Skeletal muscle satellite cell (primary cell): Measurements from ENCODE around the gene RPH3AL.

ENCODE experiments used
- H3K27me3 ChIP-seq: 2 replicates; pipeline ENCODE4 v1.7.0; 2013; ENCODE audit warnings: low read length; ENCODE audit not compliant: control insufficient read depth, insufficient read depth
- H3K36me3 ChIP-seq: 2 replicates; pipeline ENCODE4 v1.7.0; 2013; ENCODE audit warnings: mild to moderate bottlenecking, control low read depth, low read length; ENCODE audit not compliant: insufficient read depth
- H3K4me1 ChIP-seq: 2 replicates; pipeline ENCODE4 v1.7.0; 2013; ENCODE audit warnings: low read length; ENCODE audit not compliant: control insufficient read depth, insufficient read depth
- H3K4me2 ChIP-seq: 2 replicates; pipeline ENCODE4 v1.7.0; 2013; ENCODE audit warnings: mild to moderate bottlenecking, low read length
- H3K4me3 ChIP-seq: 2 replicates; pipeline ENCODE4 v1.7.0; 2013; ENCODE audit warnings: low read length
- H3K9ac ChIP-seq: 2 replicates; pipeline ENCODE4 v1.7.0; 2013; ENCODE audit warnings: mild to moderate bottlenecking, low read depth, low read length, moderate library complexity
- H3K9me3 ChIP-seq: replicated peaks from 2 replicates; pipeline ENCODE4 v1.7.0; 2013; ENCODE audit warnings: mild to moderate bottlenecking, control low read depth, low read length

The RPH3AL gene

DNA sequence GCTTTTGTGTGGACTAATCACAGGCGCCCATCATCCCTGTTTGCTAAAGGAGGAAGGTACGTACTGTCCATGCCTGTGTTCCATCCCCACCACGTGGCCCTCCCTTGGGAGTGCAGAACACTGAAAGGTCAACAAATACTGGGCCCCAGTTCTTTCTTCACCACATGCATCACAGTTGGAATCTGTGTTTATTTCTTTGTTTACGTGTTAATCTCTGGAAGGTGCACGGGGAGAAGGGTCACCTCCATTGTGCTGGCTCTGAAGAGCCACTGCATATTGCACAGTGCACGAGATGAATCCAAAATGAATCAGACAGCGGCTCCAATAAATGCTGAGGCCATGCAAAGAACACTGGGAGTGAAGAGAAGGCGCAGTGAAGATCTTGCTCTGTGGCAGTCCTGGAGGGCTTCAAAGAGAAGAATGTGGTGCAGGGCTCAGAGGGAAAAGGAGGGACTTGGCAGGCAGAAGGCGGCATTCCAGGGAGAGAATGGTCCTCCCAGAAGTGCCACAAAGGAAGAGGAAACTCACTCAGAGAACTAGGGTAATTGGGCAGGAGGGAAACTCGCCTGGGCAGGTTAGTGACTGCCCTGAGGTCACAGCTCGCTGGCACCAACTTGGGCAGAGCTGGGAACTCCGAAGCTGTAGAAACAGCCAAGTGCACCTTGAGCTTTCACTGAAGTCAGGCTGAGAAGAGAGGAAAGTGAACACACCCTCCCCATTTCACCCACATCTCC is 3.7 kb downstream of the RPH3AL start:
- no peaks in the 10 kb centered on the region for H3K9me3 ChIP-seq
- no peaks in the 10 kb centered on the region for H3K36me3 ChIP-seq
- no peak overlapping the region for H3K4me2 ChIP-seq
- H3K9ac ChIP-seq, result no peak overlapping the region
- no peak overlapping the region for H3K4me3 ChIP-seq
- H3K27me3 ChIP-seq, result no peaks in the 10 kb centered on the region
- peaks cover 28% of the 10 kb centered on the region for H3K4me1 ChIP-seq

DNA sequence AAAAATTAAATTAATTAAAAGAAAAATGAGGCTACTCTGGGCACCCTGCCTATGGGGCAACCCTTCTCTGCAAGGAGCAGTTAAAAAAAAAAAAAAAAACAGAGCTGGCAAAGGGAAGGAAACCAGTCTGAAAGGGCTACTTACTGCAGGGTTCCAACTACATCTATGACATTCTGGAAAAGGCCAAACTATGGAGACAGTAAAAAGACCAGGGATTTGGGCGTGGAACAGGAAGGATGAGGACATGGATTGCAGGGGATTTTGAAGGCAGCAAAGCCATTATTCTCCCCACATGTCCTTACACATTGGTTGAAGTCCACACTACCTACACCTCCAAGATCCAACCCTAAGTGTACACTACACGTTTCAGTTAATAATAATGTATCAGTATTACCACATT is 4.6 kb downstream of the RPH3AL start:
- H3K27me3 ChIP-seq, result peaks cover 4% of the 10 kb centered on the region
- H3K36me3 ChIP-seq, result no peaks in the 10 kb centered on the region
- H3K4me2 ChIP-seq, result no peak overlapping the region
- H3K4me1 ChIP-seq, result peaks cover 24% of the 10 kb centered on the region
- H3K4me3 ChIP-seq, result no peak overlapping the region
- no peaks in the 10 kb centered on the region for H3K9me3 ChIP-seq
- no peak overlapping the region for H3K9ac ChIP-seq

DNA sequence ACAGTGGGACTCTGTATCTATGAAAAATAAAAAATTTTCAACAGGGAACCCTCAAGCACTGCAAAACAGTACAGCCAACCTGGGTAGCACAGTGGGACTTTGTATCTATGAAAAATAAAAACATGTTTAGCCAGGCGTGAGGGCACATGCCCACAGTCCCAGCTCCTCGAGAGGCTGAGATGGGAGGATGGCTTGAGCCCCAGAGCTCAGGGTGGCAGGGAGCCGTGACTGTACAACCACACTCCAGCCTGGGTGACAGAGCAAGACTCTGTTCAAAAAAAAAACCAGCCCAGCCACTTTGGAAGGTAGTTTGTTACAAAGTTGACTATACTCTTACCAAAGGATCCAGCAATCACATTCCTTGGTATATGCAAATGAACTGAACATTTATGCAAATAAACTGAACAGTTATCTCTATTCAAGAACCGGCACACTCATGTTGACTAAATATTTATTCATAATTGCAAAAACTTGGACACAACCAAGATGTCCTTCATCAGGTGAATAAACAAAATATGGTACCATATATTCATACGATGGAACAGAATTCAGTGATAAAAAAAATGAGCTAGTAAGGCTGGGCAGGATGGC is 5.2 kb downstream of the RPH3AL start:
- Histone ChIP-seq H3K4me1 (peaks cover 18% of the 10 kb centered on the region), H3K4me2 (no peak overlapping the region), H3K9me3 (no peaks in the 10 kb centered on the region), H3K27me3 (peaks cover 5% of the 10 kb centered on the region), H3K36me3 (no peaks in the 10 kb centered on the region), H3K9ac (no peak overlapping the region), H3K4me3 (no peak overlapping the region)

DNA sequence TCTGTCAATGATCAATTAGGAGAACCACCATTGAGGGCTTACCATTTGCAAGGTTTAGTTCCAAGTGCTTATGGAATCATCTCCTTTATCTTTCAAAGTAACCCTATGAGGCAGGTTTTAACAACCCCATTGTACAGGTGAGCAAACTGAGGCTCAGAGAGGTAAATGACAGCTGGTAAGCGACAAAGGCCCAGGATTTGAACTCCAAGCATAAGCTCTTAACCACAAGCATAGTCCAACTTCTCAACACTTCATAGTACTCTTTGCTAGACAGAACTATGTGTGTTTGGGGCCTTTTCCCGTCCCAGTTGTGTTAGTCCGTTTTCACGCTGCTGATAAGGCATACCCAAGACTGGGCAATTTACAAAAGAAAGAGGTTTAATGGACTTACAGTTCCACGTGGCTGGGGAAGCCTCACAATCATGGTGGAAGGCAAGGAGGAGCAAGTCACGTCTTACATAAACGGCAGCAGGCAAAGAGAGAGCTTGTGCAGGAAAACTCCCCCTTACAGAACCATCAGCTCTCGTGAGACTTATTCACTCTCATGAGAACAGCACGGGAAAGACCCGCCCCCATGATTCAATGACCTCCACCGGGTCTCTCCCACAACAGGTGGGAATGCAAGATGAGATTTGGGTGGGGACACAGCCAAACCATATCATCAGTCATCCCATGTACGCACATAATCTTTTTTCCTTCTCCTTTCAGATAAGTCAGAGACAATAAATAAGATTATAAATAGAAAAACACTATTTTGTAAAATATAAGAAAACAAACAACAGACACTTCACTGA is 6.4 kb downstream of the RPH3AL start:
- Histone ChIP-seq H3K36me3 (no peaks in the 10 kb centered on the region), H3K4me3 (no peak overlapping the region), H3K4me1 (peaks cover 13% of the 10 kb centered on the region)

DNA sequence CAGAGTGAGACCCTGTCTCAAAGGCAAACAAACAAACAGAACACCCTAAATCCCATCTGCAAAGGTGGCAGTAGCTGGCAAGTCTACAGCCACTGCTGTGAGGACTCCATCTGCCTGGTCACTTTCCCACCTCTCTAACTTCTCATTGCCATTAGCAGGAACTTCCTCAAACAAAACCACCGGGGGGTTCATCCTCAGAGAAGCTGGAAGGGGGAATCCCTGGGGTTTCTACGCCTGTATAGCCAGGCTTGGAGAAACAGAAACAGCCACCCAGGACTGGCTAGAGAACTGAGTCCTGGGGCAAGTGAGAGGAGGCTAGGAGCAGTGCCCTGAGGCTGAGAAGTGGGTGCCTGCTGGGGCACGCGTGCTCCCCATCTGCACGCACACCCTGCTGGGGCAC is 7.3 kb downstream of the RPH3AL start:
- Histone ChIP-seq H3K9me3 (no peaks in the 10 kb centered on the region), H3K4me1 (peaks cover 3% of the 10 kb centered on the region), H3K4me2 (no peak overlapping the region), H3K27me3 (peaks cover 9% of the 10 kb centered on the region), H3K4me3 (no peak overlapping the region), H3K9ac (no peak overlapping the region), H3K36me3 (no peaks in the 10 kb centered on the region)

More for the DNA sequence above, 6.4 kb downstream of the RPH3AL start:
- peaks cover 7% of the 10 kb centered on the region for H3K27me3 ChIP-seq
- no peak overlapping the region for H3K9ac ChIP-seq
- H3K4me2 ChIP-seq, result no peak overlapping the region
- no peaks in the 10 kb centered on the region for H3K9me3 ChIP-seq

DNA sequence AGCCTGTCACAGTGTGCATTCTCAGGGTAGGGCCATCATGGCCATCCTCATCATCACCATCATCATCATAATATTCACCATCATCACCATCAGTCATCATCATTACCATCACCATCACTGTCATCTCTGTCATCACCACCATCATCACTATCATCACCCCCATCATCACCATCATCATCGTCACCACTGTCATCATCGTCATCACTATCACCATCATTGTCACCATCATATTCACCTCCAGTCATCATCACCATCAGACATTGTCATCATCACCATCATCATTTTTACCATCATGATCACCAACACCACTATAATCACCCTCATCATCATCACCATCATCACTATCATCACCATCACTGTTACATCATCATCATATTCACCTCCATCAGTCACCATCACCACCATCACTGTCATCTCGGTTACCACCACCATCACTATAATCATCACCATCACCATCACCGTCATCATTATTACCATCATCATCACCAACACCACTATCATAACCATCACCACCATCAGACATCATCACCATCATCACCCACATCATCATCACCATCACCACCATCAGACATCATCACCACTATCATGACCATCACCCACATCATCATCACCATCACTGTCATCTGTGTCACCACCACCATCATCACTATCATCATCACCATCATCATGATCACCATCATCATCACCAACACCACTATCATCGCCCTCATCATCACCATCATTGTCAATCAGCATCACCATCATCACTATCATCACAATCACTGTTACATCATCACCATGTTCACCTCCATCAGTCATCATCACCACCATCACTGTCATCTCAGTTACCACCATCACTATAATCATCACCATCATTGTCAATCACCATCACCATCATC is 8.5 kb downstream of the RPH3AL start:
- no peak overlapping the region for H3K4me2 ChIP-seq
- no peak overlapping the region for H3K4me3 ChIP-seq
- H3K27me3 ChIP-seq, result peaks cover 9% of the 10 kb centered on the region
- no peaks in the 10 kb centered on the region for H3K36me3 ChIP-seq
- no peaks in the 10 kb centered on the region for H3K9me3 ChIP-seq
- H3K4me1 ChIP-seq, result no peaks in the 10 kb centered on the region
- H3K9ac ChIP-seq, result no peak overlapping the region

DNA sequence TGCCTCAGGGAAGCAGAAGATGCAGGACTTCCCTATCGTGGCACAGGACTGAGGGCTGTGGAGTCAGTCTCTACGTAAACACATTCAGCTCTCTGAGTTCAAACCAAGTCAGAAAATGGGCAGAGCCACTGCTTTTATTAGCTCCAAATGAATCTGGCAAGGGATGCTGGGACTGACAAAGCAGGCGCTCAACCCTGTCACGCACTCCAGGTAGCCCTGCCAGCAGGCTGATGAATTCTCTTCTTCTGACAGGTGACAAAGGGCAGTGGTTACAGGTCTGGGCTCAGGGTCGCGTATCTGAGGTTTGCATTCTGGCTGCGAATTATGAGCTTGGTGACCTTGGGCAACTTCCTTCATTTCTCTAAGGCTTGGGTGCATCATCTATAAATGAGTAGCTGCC is 9.4 kb downstream of the RPH3AL start:
- Histone ChIP-seq H3K4me3 (no peak overlapping the region), H3K9ac (no peak overlapping the region), H3K27me3 (peaks cover 9% of the 10 kb centered on the region), H3K4me1 (no peaks in the 10 kb centered on the region), H3K4me2 (no peak overlapping the region), H3K9me3 (no peaks in the 10 kb centered on the region), H3K36me3 (no peaks in the 10 kb centered on the region)

DNA sequence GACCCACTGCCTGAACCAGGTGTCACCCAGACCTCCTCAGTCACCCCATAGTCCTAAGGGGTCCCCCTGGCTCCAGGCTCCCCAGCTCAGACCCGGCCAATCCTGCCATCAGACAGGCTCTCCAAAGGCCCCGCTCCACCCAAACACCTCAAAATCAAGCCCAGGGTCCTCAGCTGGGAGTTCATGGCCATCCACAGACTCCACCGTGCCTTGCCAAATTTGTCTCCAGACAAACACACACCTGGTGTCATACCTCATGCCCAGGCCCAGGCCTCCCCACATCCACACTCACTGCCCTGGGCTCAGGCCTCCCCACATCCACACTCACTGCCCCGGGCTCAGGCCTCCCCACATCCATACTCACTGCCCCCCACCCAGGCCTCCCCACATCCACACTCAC is 12.5 kb downstream of the RPH3AL start:
- Histone ChIP-seq H3K4me2 (no peak overlapping the region), H3K9ac (no peak overlapping the region), H3K9me3 (no peaks in the 10 kb centered on the region), H3K4me3 (no peak overlapping the region), H3K27me3 (peaks cover 25% of the 10 kb centered on the region), H3K36me3 (no peaks in the 10 kb centered on the region), H3K4me1 (peaks cover 4% of the 10 kb centered on the region)

DNA sequence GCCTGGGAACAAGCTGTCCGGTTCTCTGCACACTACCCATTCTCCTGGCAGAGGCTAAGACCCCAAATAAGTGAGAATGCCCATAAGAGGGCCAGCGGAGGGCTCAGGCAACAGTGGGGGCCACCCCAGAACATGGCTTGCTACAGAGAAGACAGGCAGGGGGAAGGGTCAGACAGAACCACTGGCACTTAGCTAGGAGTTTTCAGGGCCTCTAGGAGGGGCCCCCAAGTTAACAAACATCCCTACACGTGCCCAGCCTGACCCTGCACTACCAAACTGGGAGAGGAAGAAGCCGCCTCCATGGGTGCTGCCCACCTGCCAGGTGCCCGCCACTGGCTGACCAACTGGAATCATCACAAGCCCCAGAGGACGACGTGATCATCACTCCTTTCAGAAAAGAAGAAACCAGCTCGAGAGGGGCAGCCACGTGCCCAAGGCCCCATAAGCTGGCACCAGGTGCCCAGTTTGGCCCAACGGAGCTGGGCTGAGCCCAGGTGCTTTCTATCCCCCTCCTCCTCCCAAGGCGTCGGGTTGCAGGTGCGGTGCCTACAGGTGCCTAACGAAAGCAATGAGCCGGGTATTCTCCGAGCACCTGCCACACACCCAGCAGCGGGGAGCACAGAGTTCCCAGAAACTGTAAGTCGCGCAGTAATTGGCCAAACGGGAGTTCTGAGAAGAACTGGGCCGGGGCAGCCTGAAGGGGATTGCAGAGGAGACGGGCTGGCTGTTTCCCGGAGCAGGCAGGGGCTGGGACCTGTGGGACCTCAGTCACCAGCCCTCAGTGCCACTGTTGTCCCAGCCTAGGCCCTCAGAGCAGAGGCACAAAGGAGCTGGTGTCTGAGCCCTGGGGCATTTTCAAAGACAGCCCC is 13.2 kb downstream of the RPH3AL start:
- Histone ChIP-seq H3K36me3 (no peaks in the 10 kb centered on the region), H3K4me2 (no peak overlapping the region), H3K27me3 (peaks cover 31% of the 10 kb centered on the region), H3K4me3 (no peak overlapping the region), H3K9ac (no peak overlapping the region), H3K9me3 (no peaks in the 10 kb centered on the region), H3K4me1 (peaks cover 4% of the 10 kb centered on the region)

DNA sequence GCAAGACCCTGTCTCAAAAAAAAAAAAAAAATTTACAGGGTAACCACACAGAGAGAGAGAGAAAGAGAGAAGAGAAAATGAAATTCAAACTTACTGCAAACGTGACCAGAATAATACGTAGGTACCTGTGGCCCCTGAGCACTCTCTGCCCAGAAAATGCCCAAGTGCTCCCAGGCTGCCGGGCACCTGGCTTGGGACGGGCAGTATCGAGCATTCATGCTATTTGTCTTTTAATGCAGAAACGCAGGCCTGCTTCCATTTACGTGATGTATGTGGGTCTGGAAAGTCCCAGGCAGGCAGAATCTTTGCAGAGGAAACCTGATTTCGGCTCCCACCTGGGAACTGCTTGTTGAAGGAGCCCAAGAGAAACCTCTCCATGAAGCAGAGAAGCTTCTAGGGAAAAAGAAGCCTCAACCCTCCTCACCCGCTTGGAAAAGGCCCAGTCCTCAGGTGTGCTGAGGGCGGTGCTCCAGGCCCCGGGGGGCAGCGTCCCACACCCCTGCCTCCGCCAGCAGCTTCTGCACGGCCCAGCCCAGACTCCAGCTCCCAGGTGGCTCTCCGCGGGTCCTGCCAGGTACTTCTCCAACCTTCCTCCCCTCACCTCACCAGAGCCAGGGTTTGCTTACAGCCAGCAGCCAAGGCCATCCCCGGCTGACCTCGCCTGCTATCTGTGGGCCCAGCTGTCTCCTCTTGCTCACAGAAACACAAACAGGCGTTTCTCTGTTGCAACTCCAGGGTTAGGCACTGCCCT is 14.0 kb downstream of the RPH3AL start:
- Histone ChIP-seq H3K4me3 (no peak overlapping the region), H3K9ac (no peak overlapping the region), H3K4me2 (no peak overlapping the region), H3K36me3 (no peaks in the 10 kb centered on the region), H3K9me3 (no peaks in the 10 kb centered on the region), H3K4me1 (peaks cover 12% of the 10 kb centered on the region), H3K27me3 (peaks cover 31% of the 10 kb centered on the region)
